HG03175 (cell line): Measurements from ENCODE around the gene CHST8.

Experiments used
- ATAC-seq: cut with Tn5 transposase; IDR thresholded peaks from one replicate; pipeline ENCODE4 v1.9.1; 2021; ENCODE audit warnings: mild to moderate bottlenecking, moderate library complexity; ENCODE audit not compliant: unreplicated experiment

The CHST8 gene

DNA sequence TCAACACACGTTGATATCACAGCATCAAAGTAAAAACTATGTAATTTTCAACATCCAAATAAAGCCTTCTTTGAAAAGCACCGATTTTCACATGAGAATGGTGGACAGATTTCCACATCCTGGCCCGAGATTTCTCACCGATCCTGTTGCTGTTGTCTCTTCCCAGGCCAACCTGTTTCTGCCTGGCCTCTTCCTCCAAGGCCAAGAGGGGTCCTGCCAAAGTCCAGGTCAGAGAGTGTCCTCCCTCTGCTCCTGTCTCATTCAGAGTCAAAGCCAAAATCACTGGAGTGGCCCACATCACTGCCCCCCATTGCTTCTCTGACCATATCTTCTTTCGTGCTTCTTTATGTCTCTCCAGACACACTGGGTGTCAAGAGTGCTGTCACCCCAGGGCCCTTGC lies 49.5 kb downstream of the CHST8 start:
- no peak for ATAC-seq

DNA sequence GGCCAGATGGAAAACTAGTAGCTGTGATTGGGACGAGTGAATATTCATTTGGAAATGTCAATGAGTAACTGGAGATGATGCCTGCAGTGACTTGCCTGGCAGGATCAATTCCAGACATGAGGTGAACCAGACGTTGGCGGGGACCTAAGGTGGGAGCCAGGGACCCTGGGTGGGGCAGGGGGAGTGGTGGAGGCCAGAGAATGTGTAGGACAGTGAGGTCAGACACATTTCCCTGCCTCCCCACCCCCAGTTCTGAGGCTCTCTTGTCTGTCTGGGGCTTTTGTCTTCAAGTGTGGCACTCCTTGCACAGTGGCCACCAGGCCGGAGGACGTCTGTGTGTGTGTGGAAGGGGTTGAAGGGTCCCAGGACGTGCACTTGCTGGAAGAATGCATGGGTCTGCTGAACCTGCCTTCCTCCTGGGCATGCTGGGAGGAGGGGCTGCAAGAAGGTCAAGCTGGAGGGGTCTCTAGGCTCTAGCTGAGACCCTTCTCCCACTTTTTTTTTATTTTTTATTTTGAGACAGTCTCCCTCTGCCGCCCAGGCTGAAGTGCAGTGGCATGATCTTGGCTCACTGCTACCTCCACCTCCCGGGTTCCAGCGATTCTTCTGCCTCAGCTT lies 51.6 kb downstream of the CHST8 start:
- ATAC-seq = no peak

DNA sequence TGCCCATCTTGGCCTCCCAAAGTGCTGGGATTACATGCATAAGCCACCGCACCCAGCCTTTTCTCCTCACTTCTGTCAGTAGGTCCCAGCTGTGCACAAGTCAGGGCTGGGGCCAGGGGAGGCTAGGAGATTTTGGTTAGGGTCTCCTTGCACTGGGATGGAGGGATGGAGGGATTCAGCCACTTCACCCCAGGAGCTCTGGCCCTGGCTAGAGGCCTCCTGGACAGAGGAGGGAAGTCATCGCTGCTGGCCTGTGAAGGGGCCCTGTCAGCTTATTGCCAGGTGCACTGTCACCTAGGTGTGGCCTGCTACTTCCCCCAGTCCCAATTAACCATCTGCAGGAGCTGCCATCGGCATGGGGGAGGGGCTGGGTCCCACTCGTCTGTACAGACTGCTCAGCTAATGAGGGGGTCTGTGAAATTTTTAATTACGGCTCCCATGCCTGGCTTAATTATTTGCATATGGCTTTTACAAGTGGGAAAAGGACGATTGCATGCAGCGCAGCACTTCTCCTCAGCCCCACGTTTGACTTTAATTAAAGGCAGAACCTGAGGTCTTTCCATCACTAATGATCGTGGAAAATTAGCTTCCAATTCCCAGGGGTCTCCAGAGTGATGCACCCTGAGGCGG lies 52.4 kb downstream of the CHST8 start:
- ATAC-seq = no peak

DNA sequence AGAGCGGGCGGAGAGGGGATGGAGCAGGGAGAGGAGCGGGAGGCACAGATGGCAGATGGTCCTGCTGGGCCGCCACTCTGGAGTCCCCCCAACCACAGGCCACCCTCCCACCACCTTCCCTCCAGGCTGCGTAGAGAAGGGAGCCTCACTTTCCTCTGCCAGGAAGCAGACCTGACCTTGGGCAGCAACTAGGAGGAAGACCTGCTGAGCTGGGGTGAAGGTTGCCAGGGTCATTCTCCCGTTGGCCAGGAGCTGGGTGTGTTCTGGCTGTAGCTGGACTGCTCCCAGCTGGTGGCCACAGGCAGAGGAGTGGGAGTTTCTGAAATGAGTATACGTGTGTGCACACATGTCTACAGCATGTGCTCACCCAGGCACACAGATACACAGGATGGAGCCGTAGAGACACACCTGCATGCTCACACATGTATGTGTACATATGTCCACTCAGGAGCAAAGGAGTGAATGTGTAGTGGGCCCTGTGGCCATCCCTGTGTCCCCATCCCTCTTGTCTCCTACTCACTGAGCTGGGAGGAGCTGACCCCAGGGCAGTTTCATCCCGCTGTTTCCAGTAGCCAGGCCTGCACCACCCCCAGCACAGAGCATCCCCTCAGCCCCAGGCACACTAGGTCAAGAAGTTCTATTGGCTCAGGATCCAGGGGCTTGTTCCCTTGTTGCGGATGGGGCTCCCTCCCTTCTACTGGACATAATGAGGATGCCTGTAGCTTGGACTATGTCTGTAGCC lies 53.0 kb downstream of the CHST8 start:
- no peak for ATAC-seq

DNA sequence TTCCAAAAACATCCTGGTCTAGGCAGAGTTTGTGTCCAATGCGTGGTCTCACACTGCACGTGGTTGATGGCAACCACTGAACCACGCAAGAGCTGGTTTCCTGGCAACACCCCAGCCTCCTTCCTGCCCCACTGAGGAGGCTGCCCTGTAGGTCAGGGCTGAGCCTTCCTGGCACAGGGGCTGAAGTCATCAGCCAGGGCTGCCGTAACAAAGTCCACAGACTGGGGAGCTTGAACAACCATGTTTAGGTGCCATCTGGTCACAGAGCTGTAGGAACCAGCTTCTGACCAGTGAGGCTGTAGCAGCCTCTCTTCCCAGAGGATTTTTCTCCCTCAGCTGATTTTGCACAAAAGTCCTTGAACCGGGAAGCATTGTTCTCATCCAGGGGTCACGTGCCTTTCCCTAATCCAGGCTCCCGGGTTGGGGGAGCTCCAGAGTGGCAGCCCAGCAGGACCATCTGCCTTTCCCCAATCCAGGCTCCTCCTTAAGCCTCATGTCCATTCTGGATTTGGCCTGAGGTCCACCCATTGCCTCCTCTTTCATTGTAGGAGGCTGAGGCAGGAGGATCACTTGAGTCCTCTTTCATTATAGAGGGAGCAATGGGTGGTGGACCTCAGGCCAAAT lies 53.9 kb downstream of the CHST8 start:
- no peak for ATAC-seq

- no peak for ATAC-seq
These were observed 55.4 kb downstream of the CHST8 start for GRCh38 chr19:33676999-33677665.

DNA sequence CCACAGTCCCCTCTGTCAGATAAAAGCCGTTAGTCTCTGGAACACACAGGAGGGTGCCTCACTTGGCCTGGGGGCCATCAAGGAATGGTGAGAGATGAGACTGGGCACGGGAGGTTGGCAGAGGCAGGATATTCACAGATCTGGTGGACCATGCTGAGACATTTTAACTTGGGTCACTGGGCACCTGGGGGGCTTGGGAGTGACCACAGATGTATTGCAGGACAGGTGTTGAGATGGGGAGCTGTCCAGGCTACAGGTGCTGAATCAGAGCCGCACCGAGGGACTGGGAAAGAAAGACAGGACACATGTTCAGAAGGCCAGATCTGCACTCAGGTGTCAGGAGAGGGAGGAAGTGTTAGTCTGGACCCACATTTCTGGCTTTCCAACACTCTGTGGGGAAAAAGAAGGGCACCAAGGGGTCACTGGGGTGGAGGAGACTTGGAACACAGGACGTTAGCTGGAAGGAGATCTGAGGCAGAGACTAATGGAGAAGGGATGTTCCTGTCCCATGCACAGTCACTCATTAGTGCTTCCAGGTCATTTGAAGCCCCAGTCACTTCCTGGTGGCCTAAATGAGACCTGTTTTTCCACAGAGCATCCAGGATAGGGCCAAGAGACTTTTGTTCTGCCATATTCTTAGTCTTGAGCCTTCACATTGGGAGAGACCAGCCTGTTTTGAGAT lies 56.1 kb downstream of the CHST8 start:
- ATAC-seq = no peak

DNA sequence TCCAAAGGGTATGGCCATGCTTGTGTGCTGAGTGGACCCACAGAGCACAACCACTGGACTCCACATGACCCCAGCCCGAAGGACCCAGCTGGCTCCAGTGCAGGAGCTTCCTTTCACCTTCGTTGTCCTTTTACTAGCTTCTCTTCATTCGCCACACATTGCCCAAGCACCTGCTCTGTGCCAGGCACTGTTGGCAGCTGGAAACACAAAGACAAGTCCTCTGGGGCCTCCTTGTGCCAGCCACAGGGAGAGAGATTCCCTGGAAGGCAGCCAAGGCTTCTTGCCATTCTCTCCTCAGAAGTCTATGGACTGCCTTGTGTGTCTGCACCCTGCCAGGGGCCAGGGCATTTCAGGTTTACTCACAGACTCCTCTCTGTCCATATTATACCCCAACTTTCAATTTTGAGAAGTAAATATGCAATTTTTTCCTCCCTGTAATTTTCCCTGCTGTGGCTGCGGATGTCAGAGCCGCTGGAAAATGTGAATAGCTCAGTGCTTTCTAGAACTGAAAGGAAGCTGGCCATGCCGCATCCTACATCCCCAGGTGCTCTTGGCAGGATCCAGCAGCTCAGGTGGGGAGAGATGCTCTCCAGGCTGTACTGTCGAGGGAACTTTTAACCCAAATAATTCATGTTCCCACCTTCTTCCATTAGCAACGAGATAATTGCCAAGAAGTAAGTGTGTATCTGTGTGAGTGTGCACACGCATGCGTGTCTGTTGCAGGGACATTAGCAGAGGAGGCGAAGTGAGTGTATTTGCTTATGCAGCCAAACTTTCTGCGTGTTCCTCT lies 57.2 kb downstream of the CHST8 start:
- ATAC-seq = no peak

DNA sequence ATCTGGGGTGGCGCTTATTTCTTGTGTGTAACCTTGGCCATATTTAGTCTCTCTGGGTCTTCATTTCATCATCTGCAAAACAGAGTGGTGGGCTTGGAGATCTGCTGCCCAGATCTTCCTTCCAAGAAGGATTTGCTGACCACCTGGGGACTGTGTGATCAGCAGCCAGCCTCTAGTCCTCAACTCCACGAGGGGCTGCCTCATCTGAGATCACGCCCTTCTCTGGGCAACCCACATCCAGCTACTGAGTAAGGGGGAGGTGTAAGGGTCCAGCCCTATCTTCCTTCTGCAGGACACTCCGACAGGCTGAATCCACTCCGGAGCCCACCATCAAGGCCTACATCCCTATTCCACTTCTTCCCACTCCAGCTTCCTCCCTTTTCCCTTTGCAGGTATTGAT lies 57.9 kb downstream of the CHST8 start:
- ATAC-seq = no peak

DNA sequence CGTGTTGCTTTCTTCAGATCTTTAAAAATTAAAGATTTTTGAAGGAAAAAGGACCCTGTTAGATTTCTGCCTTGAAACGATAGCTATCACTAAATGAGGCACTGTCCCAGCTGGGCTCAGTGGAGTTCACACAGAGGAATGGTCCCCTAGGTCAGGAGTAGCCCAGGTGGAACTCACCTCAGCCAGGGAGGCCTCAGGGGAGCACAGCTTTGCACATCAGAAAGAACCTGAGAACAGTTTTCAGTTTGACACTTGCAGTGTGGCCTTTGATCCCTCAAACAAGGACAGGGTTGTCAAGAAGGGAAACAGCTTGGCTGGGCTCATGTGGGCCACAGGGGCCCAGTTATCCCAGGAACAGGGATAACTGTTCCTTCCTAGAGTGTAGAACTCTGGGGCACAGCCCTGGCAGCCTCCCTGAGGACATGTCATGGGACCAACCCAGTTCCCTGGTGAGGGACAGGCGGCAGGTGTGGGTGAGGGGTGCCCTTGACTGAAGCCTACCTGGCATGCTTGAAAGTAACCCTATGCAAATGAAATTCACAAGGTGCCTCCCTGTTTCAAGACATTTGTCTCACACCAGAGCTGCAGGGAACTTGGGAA lies 59.4 kb downstream of the CHST8 start:
- ATAC-seq = no peak

- no peak for ATAC-seq
These were observed 62.3 kb downstream of the CHST8 start for GRCh38 chr19:33683881-33684537.

GRCh38 chr19:33684538-33685232 lies 62.9 kb downstream of the CHST8 start:
- no peak for ATAC-seq

GRCh38 chr19:33685541-33685940 lies 63.8 kb downstream of the CHST8 start:
- no peak for ATAC-seq

- ATAC-seq = no peak
These were observed 64.5 kb downstream of the CHST8 start for GRCh38 chr19:33686262-33686661.

DNA sequence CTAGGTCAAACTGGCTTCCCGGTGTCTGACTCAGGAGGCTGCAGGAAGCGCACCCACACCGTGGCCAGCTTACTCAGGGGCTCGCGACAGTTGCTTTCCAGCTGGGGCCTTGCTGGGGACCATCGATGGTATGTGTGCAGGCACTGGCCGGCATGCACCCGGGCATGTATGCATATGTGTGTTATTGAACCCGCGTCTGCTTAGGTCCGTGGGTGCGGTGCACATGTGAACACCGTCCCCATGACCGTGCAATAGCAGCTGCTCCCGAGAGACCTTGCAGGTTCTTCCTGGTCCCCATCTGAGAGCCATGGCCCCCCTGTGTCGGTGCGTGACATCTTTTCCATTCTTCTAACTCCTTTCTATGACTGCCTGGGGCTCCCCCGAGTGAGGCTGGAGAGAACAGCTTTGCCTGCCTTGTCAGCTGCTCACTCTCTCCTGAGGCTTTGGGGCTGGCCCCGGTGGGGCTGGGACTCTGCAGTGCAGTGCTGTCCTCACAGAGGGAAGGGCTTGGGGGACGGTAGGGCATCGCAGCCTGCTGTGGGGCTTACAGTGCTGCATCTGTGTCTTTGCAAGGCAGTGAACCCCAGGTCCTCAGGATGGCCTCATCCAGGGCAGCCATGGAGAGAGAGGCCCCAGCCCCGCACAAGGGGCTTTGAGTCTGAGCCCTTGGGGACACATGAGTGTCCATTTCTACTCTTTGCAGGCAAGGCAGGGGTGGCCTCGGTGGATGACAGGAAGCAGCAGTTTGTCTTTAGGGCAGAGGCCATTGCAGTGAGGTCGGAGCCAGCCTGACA lies 65.1 kb downstream of the CHST8 start:
- ATAC-seq = no peak

- ATAC-seq = no peak
These were observed 65.9 kb downstream of the CHST8 start for GRCh38 chr19:33687481-33688170.
